T47D (cell line): ENCODE data around the gene LETMD1.

Experiments
- DNase-seq, 2 experiments: peaks; one replicate each; pipeline versions ENCODE4 v3.0.0 to v3.0.0-alpha.2; 2011 to 2012; ENCODE audit warnings: low read depth in 1 of 2, low spot score in 1 of 2
- JUND ChIP-seq: IDR thresholded peaks from 2 replicates; pipeline ENCODE4 v1.6.1; 2012; ENCODE audit warnings: low read depth
- in situ Hi-C: cut with HindIII; loops from 2 replicates; pipeline ENCODE4 v1.10.0; 2016; ENCODE audit warnings: low sequenced_read_pairs, low pct_unique_long_range_greater_than_20kb

LETMD1 gene

GRCh38 chr12:51017452-51017851, 30.7 kb upstream of the LETMD1 start:
- no peak for DNase-seq
- in situ Hi-C loops = no loop called here
- no peak for TF ChIP-seq JUND

GRCh38 chr12:51018956-51019355, 29.2 kb upstream of the LETMD1 start:
- no peak for TF ChIP-seq JUND
- in situ Hi-C loops = no loop called here
- DNase-seq = no peak

GRCh38 chr12:51019927-51020326, 28.2 kb upstream of the LETMD1 start:
- in situ Hi-C loops = no loop called here
- TF ChIP-seq JUND = no peak

GRCh38 chr12:51020448-51021182, 27.5 kb upstream of the LETMD1 start:
- TF ChIP-seq JUND = no peak
- in situ Hi-C loops = no loop called here
- no peak for DNase-seq

More at GRCh38 chr12:51019927-51020326, 28.2 kb upstream of the LETMD1 start:
- no peak for DNase-seq

- TF ChIP-seq JUND = no peak
- in situ Hi-C loops = no loop called here
- DNase-seq = no peak
Observed at GRCh38 chr12:51021694-51022093, 26.4 kb upstream of the LETMD1 start.

- no peak for DNase-seq
- in situ Hi-C loops = no loop called here
- no peak for TF ChIP-seq JUND
Observed at GRCh38 chr12:51023625-51024382, 24.3 kb upstream of the LETMD1 start.

GRCh38 chr12:51025338-51025835, 22.7 kb upstream of the LETMD1 start:
- in situ Hi-C loops = no loop called here
- TF ChIP-seq JUND = no peak
- DNase-seq = no peak

- in situ Hi-C loops = no loop called here
- no peak for TF ChIP-seq JUND
- peak; percentile 93 to 97 for DNase-seq
Observed at GRCh38 chr12:51025836-51026638, 22.1 kb upstream of the LETMD1 start, which contains the start of gene SLC11A2. TSS of gene SLC11A2 (minus strand) at chr12:51026384. CDS start at chr12:51010728, 15,656 bp downstream.

- in situ Hi-C loops = no loop called here
Observed at GRCh38 chr12:51027342-51027835, 20.7 kb upstream of the LETMD1 start.

GRCh38 chr12:51028126-51028812, 19.9 kb upstream of the LETMD1 start:
- 0 out of 2 replicates have a peak, but pooled peaks have one; percentile 6 for TF ChIP-seq JUND
- DNase-seq = peak in 1 of 2 experiments; percentile 97

More at GRCh38 chr12:51027342-51027835, 20.7 kb upstream of the LETMD1 start:
- DNase-seq = peak in 1 of 2 experiments; percentile 68
- no peak for TF ChIP-seq JUND

GRCh38 chr12:51028813-51029150, 19.3 kb upstream of the LETMD1 start:
- TF ChIP-seq JUND = no peak
- in situ Hi-C loops = no loop called here
- peak in 1 of 2 experiments; percentile 92 for DNase-seq

More at GRCh38 chr12:51028126-51028812, 19.9 kb upstream of the LETMD1 start:
- in situ Hi-C loops = no loop called here
